SHP77 (cell line): Measurements from ENCODE around the gene ZFAND3.
"Not testable (repeated sequence)": the region's sequence is repeated elsewhere in the genome, so short reads cannot be mapped to it uniquely, and the experiment has no call there.

Experiments
- DNase-seq, 2 experiments: peaks; one replicate each; lab custom pipeline; 2025; lab: John Stamatoyannopoulos, UW

ZFAND3 gene

DNA sequence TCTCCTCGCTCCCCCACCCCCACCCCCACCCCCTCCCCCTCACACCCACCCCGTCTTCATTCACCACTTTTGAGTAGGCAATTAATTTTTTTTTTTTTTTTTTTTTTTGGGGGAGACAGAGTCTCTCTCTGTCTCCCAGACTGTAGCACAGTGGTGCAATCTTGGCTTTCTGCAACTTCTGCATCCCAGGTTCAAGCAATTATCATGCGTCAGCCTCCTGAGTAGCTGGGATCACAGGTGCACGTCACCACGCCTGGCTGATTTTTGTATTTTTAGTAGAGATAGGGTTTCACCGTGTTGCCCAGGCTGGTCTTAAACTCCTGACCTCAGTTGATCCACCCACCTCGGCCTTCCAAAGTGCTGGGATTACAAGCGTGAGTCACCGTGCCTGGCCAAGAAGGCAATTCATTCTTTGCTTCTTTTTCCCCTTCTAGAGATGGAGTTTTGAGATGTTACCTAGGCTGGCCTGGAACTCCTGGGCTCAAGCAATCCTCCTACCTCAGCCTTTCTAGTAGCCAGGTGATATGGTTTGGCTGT, 230.4 kb downstream of the ZFAND3 start:
- DNase-seq, result not testable (repeated sequence)

GRCh38 chr6:38051819-38052434, 232.4 kb downstream of the ZFAND3 start:
- no peak for DNase-seq

- no peak for DNase-seq
Observed at GRCh38 chr6:38054527-38055202, 235.1 kb downstream of the ZFAND3 start.

- DNase-seq, result no peak
Observed at GRCh38 chr6:38055203-38055589, 235.7 kb downstream of the ZFAND3 start.

DNA sequence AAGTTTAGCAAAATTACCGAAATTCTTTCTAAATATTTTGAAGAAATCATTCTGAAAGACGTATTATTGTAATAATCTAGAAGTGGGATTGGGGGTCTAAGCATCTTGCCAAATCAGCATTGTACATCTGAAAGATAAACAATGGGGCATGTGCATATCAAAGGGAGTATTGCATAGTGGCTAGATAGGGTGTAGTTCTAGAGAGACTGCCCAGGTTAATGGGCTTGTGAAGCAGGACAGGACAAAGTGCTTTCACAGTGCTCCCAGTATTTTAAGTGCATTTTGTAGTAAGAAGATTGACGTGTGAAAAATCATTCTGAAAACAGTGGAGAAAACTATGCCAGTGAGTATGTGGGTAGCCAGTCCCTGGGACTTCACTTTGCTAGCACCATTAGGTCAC, 236.8 kb downstream of the ZFAND3 start:
- DNase-seq, result no peak

DNA sequence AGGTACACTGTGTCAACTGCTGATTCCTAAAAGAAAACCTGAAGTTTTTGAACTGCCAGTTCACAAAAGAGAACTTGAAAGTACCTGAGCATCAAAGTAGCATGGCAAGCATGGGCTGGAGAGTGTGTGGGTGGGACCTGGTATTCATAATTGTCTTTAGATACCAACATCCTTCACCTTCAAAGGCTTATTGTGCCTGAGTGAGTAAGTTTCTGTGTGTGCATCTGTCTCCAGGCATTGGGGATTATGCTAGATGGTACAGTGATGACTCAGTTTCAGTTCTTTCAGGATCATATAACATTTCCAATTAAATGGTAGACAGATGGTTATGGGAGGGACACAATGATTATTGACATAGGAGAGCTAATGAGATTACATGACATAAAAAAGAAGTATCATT, 238.5 kb downstream of the ZFAND3 start:
- DNase-seq, result peak in 1 of 2 experiments; percentile 17

DNA sequence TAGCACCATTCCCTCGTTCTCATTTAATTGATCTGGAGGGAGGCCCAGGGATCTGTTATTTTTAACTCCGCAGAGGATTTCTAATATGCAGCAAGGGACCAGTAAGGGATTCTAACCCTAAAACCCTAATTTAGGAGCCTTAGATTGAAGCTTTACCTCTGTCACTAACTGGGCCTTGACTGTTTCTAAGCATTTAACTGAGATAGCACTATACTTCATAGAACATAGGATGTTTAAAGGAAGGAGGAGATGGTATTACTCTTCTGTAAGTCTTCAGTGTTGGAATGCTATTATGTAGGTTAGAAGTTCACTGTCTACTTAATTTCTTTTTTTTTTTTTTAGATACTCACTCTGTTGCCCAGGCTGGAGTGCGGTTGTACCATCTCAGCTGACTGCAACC, 242.5 kb downstream of the ZFAND3 start:
- no peak for DNase-seq

DNA sequence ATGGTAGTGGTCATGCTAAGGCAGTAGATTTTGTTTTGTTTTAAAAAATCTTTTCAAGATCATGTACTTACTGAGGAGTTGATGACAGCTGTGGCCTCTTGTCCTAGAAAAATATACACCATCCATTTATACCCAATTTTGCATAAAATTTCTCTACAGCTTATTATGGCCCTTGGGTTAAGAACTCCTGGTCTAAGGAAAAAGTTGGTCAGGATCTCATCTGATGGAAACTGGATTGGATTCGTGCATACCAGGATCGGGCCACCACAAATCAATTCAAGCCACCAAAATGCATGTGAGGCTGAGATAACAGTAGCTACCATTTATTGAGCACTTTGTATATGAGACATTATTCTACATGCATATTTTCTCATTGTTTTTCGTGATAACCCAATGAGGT, 244.4 kb downstream of the ZFAND3 start:
- no peak for DNase-seq

DNA sequence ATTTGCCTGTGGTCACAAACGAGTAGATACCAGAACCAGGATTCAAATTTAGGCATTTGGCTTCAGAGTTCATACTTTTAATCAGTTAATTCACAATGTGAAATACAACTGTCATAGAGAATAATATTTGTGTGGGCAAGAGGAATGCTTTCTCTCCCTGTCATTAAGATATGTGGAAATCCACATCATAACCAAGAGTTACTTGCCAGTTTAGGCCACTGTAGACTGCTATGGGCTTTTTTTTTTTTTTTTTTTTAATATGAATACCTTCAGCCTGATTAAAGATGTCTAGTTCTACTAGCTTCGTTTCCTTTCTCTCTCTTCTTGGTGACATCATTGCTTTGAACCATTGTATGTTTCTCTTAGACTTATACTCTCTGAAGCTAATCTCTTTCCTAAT, 244.9 kb downstream of the ZFAND3 start:
- DNase-seq, result no peak

GRCh38 chr6:38065734-38066305, 246.3 kb downstream of the ZFAND3 start:
- no peak for DNase-seq

- no peak for DNase-seq
Observed at GRCh38 chr6:38067263-38067980, 247.9 kb downstream of the ZFAND3 start.

DNA sequence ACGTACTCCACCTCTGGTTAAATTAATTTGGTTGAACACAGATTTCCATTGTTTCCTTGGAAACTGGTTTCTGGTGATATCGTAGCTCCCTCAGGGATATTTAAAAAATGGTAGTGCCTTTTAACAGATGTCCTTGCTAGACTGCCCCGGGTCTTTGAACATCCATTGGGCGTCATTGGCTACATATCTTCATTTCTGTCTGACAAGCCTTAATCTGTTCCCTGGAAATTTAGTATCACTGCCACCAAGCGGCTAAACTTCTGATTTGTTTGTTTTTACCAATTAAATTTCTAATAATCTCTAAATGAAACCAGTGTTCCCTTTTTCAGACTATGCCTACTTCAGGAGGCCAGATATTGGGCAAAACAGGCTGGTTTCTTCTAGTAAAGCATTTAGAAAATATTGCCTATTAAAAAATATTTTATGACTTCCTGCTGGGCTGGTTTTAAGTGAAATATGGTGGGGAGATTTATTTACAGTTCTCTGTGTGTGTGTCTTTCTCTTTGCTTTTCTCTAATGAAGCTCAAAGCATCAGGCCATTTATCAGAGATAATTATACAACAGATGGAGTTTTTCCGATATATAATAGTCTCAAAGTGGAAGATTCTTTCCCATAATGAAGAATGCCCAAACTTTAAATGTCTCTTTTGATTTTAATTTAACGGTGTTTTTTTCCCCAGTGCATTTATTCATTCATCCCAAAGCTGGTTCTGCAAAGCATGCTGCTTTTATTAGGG, 249.5 kb downstream of the ZFAND3 start:
- no peak for DNase-seq

- no peak for DNase-seq
Observed at GRCh38 chr6:38077488-38078030, 258.0 kb downstream of the ZFAND3 start.

DNA sequence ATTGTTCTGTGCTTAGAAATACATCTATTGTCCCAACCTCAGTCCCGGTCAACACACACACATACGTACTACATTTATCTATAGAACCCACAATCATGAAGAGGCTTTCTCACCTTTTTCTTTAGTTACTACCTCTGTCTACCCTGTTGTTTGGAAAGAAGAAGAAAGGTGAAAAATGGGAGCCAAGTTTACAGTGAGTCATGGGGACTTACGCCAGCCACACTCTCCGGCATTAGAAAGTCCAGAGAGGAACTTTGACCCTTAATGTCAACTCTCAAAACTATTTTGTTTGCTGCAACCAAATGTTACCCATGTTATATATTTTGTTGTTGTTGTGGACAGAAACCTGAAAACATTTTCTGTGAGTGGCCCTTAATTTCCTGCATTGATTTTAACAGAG, 259.1 kb downstream of the ZFAND3 start:
- DNase-seq, result no peak

DNA sequence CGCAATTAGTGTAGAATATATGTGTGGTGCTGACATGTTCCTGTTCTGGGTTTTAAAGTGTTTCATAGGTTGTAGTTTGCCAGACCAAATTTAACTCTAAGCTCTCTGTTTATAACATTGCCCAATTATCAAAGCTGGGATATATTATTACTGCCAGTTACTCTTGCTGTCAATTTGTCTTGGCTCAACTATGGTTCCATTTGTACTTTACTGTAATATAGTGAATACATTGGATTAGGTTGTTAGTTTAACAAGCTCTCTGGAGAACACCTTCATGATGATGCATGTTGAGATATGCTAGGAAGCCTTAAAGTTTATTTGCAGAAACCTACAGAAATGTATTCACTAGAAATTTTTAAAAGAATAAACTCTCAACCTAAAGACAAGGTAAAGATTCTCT, 259.6 kb downstream of the ZFAND3 start:
- DNase-seq, result no peak

- no peak for DNase-seq
Observed at GRCh38 chr6:38079537-38079936, 260.0 kb downstream of the ZFAND3 start.

- no peak for DNase-seq
Observed at GRCh38 chr6:38080360-38080759, 260.8 kb downstream of the ZFAND3 start.

- DNase-seq, result no peak
Observed at GRCh38 chr6:38080889-38081288, 261.4 kb downstream of the ZFAND3 start.

DNA sequence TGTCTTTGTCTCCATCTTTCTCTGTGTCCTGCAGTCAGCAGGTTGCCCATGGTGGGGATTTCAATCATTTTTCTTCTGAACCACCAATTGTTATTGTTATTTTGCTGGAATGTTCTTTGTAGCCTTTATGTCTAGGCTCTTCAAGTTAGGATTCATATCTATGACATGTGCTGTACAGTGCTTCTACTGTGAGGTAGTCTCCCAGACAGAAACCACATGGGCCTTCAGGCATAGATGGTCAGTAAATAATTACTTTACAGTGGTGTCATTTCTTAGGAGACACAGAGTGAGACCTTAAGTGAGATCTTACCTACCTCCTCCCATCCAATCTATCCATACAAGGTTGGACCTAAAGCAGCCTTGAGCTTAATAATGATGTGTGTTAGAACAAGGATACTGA, 265.5 kb downstream of the ZFAND3 start:
- DNase-seq, result no peak

GRCh38 chr6:38086346-38086745, 266.8 kb downstream of the ZFAND3 start:
- DNase-seq, result no peak

- DNase-seq, result no peak
Observed at GRCh38 chr6:38088010-38088409, 268.5 kb downstream of the ZFAND3 start.

GRCh38 chr6:38088829-38089228, 269.3 kb downstream of the ZFAND3 start:
- DNase-seq, result no peak
